ENCODE data around the gene SCG3.
A peak's percentile ranks its signal among the peaks of the same experiment; 100 is the strongest.

The SCG3 gene

DNA sequence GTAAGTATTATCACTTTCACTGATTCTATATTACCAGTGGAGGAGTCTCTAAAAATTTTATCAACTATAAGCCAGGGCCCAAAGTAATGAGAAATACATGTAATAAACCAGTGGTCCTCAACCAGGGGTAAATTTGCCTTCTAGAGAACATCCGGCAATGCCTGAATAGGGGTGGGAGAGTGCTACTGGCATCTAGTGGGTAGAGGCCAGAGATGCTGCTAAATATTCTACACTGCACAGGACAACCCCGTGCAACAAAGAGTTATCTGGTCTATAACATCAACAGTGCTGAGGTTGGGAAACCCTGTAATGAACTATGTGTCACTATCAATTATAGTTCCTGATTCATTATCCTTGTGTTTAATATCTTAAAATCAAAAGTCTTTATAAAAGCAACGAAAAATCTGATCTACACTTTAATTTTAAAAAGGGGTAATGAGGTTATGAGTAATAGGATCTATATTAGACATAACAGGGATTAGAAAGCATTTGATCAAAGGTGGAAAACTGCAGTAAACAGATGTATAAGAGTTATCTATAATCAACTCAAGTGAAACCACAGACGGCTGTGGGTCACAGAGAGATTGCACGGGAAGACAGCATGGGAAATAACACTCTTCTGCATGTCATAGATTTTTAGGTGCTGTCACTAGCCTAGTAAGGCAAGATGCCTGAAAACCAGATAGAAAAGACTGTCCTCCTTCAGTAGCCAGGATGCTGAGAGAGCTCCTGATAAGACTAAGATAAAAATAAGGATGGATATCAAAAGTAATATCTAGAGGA is 54.1 kb downstream of the SCG3 start:
- DNase-seq (ENCODE audit: low spot score): no peak
- TF ChIP-seq, protein P1, sequence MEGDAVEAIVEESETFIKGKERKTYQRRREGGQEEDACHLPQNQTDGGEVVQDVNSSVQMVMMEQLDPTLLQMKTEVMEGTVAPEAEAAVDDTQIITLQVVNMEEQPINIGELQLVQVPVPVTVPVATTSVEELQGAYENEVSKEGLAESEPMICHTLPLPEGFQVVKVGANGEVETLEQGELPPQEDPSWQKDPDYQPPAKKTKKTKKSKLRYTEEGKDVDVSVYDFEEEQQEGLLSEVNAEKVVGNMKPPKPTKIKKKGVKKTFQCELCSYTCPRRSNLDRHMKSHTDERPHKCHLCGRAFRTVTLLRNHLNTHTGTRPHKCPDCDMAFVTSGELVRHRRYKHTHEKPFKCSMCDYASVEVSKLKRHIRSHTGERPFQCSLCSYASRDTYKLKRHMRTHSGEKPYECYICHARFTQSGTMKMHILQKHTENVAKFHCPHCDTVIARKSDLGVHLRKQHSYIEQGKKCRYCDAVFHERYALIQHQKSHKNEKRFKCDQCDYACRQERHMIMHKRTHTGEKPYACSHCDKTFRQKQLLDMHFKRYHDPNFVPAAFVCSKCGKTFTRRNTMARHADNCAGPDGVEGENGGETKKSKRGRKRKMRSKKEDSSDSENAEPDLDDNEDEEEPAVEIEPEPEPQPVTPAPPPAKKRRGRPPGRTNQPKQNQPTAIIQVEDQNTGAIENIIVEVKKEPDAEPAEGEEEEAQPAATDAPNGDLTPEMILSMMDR (IDR thresholded peaks at IDR 0.05; ENCODE audit: extremely low read depth, insufficient read depth, missing control alignments): peak; percentile 47
- in situ Hi-C loops (cut with MboI; ENCODE audit: low pct_unique_long_range_greater_than_20kb, low sequenced_read_pairs, unreplicated experiment): no loop called here

DNA sequence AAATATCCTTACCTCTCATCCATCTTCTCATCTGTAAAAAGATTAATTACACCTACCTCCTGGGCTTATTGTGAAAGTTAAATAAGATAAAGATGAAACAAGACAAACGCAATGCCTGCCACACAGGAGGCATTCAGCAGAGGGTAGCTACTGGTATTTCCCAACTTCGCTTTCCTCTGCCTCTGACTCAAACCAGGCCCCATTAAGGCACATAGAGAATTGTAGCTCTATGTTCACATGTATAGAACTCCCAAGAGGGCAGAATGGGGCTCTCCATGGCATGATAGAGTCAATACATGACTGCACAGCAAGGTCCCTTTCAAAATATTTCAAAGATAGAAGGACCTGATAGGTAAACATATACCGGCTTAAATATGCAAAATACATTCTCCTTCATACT is 54.8 kb downstream of the SCG3 start:
- peak; percentile 44 for DNase-seq (ENCODE audit: low spot score)
- in situ Hi-C loops (cut with MboI; ENCODE audit: low pct_unique_long_range_greater_than_20kb, low sequenced_read_pairs, unreplicated experiment): no loop called here
- TF ChIP-seq, protein P1 (IDR thresholded peaks at IDR 0.05; ENCODE audit: extremely low read depth, insufficient read depth, missing control alignments): no peak

DNA sequence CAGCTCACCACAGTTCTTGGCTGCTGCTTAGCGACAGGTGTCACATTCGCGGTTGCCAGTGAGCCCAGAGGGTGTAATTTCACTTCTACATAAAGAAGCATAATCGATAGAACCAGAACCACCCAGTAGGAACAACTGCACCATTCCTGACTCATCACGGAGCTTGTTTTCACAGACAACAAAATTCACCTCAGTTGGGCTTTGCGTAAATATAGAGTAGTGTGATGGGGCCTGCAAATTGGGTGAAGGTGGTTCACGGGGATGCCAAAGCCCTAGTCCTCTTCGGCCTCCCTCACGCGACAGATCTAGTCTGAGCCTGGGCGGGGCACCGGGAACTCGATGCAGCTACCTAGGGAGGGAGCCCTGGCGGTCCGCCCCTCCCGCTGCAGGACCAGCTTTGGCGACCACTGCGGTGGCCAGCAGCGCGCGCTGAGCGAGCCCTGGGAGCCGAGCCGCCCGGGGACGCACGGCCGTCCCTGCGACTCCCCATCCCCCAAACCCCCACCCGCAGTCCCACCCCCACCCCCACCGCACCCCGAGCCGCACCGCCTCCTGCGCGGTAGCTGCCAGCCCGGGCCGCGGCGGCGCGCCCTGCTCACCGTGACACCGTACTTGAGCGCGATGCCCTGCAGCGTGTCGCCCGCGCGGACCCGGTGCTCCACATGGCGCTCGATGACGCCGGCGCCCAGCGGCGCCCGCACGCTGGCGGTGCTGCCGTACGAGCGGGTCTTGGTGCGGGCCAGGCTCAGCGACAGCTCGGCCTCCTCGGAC is 55.6 kb downstream of the SCG3 start:
- TF ChIP-seq, protein P1 (IDR thresholded peaks at IDR 0.05; ENCODE audit: extremely low read depth, insufficient read depth, missing control alignments): no peak
- peak; percentile 71 for DNase-seq (ENCODE audit: low spot score)
- in situ Hi-C loops (cut with MboI; ENCODE audit: low pct_unique_long_range_greater_than_20kb, low sequenced_read_pairs, unreplicated experiment): no loop called here

DNA sequence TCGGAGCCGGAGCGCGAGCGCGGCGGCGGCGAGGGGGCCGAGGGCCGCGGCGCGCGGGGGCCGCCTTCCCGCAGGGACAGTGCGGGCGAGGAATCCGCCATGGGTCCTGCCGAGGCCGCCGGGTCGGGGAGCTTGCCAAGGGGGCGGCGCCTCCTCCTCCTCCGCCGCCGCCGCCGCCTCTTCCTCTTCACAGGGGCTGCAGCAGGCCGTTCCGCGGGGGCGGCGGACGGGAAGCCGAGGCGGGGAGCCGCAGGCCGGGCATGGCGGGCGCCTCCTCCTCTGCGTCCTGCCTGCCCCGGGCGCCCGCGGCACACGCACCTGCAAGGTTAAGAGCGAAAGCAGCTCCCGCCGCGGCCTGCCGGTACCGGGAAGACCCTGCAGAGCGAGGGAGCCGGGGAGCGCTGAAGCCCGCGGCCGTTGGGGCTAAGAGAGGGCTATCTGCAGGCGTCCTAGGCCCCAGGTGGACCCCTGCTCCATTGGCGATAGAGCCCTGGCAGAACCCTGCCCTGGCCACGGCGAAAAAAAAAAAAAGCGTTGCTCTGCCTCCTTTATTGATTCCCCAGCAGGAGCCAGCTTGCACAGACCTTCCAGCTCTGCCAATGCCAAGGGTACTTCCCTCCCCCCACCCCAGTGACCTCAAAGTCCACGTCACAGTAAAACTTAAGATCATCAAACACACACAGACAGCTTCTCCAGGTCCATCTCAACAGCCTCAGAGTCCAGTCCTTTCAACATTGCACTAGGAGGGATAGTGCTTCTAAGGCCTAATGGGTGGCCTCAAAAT is 56.4 kb downstream of the SCG3 start, which contains the start of gene LYSMD2:
LYSMD2 (minus strand) TSS at position 134 of the 784 bp plus-strand sequence; CDS start at position 101, 33 bp downstream.
- in situ Hi-C loops (cut with MboI; ENCODE audit: low pct_unique_long_range_greater_than_20kb, low sequenced_read_pairs, unreplicated experiment): no loop called here
- TF ChIP-seq, protein P1 (IDR thresholded peaks at IDR 0.05; ENCODE audit: extremely low read depth, insufficient read depth, missing control alignments): no peak
- DNase-seq (ENCODE audit: low spot score): peak; percentile 71

DNA sequence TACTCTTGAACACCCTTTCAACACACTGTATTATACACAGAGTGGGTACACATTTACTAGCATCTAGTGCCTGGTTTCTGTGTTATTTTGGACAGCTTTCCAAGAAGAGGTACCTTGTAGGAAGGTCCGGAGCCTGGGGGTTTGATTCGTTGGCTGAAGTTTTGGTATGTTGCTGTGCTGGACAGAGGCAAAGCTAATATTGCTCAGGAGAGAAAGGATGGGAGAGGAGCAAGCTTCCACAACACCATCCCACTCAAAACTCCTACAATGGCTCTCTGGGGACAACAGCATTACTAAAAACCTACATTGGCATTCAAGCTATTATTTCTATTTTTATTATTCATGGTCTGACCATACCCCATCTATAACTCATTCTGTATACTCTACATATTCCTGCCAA is 57.2 kb downstream of the SCG3 start:
- TF ChIP-seq, protein P1 (IDR thresholded peaks at IDR 0.05; ENCODE audit: extremely low read depth, insufficient read depth, missing control alignments): no peak
- in situ Hi-C loops (cut with MboI; ENCODE audit: low pct_unique_long_range_greater_than_20kb, low sequenced_read_pairs, unreplicated experiment): no loop called here
- DNase-seq (ENCODE audit: low spot score): no peak

DNA sequence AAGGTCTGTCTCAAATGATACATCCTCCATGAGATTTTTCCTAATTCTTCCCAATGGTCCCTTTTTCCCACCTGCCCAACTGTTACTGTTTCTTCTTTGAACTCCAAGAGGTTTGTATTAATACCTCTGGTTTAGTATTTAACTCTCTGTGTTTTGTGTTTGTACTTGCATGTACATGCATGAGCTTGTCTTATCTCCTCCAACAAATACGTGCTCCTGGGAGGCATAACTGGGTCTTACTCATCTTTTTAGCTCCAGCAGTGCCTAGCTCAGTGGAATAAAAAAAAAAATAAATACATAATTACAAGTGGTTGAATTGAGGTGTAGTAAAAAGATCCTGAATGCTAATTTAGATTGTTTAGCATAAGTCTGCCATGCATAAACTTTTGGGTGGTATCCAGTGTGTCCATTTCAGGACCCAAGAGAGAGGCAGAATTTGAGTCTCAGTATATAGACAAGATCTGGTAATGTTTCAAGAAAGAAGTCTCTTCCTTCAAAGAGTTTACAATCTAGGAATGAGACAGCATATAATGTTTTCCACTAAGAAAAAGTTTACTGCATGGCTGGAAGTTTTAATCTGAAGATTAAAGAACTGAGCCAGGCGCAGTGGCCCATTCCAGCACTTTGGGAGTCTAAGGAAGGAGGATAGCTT is 57.9 kb downstream of the SCG3 start:
- TF ChIP-seq, protein P1 (IDR thresholded peaks at IDR 0.05; ENCODE audit: extremely low read depth, insufficient read depth, missing control alignments): no peak
- DNase-seq (ENCODE audit: low spot score): no peak
- in situ Hi-C loops (cut with MboI; ENCODE audit: low pct_unique_long_range_greater_than_20kb, low sequenced_read_pairs, unreplicated experiment): no loop called here

All from GM13977 (cell line).